ENCODE results near the gene RIPK3. TPM values are rescaled to one million over a fixed set of nuclear protein-coding genes. Genes with fewer than 3 reads are reported as not detected.

The RIPK3 gene
- total and polyA plus RNA-seq, 2 of the 8 experiments (the other 6 are each of a cell fraction or from before 2014, with no cell fraction given) = 0.24 to 0.39 TPM

DNA sequence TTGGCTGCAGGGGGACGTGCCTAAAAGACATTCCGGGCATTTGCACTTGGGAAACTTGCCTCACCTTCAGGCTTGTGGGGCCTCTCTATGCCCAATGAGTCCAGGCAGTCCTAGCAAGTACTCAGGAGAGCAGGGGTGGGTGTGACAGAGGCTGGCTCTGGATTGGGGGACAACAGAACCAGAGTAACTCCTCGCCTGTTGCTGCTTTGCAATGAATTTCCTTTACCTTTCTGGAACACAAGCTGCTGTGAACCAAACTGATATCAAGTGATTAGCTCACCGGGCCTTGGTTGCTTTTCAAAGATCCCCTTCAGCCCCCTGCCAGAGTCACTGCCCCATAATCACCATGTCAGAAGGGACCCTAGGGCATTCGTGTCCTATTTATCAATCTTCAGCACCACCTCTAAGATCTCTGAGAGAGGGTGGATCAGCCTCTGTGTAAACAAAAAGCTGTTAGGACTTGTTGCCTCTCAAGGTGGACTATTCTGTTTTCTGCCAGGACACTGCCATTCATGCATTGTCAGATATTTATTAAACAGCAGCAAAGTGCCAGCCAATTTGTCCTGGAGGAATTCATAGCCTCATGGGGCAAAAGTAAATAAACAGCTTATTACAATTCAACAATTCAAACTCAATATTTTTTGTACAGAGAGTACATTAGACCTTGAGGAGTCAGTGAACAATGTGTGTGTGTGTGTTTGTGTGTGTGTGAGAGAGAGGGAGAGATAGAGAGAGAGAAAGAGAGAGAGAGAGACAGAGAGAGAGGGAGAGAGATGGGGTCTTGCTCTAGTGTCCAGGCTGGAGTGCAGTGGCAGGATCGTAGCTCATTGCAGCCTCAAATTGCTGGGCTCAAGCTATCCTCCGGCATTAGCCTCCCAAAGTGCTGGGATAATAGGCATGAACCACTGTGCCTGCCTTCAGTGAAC lies 39.5 kb upstream of the RIPK3 start:
- no peak overlapping the region for H2AK5ac ChIP-seq (ENCODE audit: low read depth, low read length)
- no peak overlapping the region; the same call in 1 of the 2 replicates for H4K8ac ChIP-seq (ENCODE audit: extremely low read depth, insufficient read depth, low read length)
- no peak overlapping the region for H2BK5ac ChIP-seq (ENCODE audit: low read depth, low read length)
- peaks cover 7% of the 10 kb centered on the region; the same call in 1 of the 2 replicates for H3K23me2 ChIP-seq (ENCODE audit: low read depth, low read length)
- CTCF ChIA-PET (ENCODE audit: partially characterized antibody) = interaction anchor here (0.8 to 16.4 kb wide), 14 partner anchors 9 to 57 kb away, joined by 3 to 207 read pairs (median 9); partner anchors contain the start of genes ADCY4, CBLN3, KHNYN and RIPK3
- WGBS, 2 experiments (ENCODE audit: extremely low coverage in 1 of 2, insufficient coverage in 1 of 2, insufficient read length in 1 of 2, insufficient replicate concordance in 2 of 2, low coverage in 1 of 2, low lambda C conversion rate in 2 of 2, missing lambda C conversion rate in 1 of 2) = 86% methylated on average over 6 of the region's 7 CpGs; no CpG with 5 or more reads in 1 of the 2 experiments
- no peak overlapping the region for H3K14ac ChIP-seq (ENCODE audit: insufficient read length)
- H2BK12ac ChIP-seq (ENCODE audit: low read depth, low read length) = no peak overlapping the region
- H4K91ac ChIP-seq (replicated peaks; ENCODE audit: insufficient read length, low read length) = no peak overlapping the region
- H4K5ac ChIP-seq (ENCODE audit: insufficient read length, low read depth, low read length) = no peak overlapping the region
- FAIRE-seq (no peak), DNase-seq (ENCODE audit: low read depth in 1 of 2, low spot score in 2 of 2) (no peak)
- no peaks in the 10 kb centered on the region for H3K27me3 ChIP-seq (replicated peaks in 1 of 4; ENCODE audit: control insufficient read depth in 3 of 4, extremely low read depth in 1 of 4, insufficient read depth in 3 of 4, low read length in 3 of 4)
- no peaks in the 10 kb centered on the region; a peak in 1 of 8 replicates for H3K36me3 ChIP-seq (ENCODE audit: control insufficient read depth in 2 of 4, insufficient read depth in 4 of 4, low read length in 3 of 4)
- H3K79me2 ChIP-seq (ENCODE audit: control insufficient read depth in 1 of 2, insufficient read depth in 2 of 2, low read length in 2 of 2) = no peaks in the 10 kb centered on the region
- no peak overlapping the region for H2AFZ ChIP-seq (ENCODE audit: low read length)
- peaks cover 11 to 25% (median 13%) of the 10 kb centered on the region in 4 experiments for H3K4me1 ChIP-seq (replicated peaks in 1 of 4; ENCODE audit: control insufficient read depth in 3 of 4, insufficient read depth in 4 of 4, low read length in 3 of 4)
- no peak overlapping the region for H3K4ac ChIP-seq (replicated peaks; ENCODE audit: insufficient read length, low read depth, low read length)
- H3K27ac ChIP-seq (ENCODE audit: low read depth, low read length) = no peak overlapping the region
- H2BK15ac ChIP-seq (ENCODE audit: low read length) = no peak overlapping the region
- POLR2A ChIA-PET (ENCODE audit: partially characterized antibody) = interaction anchor here (0.9 to 4.7 kb wide), 12 partner anchors 7 to 95 kb away, joined by 3 to 27 read pairs (median 4); partner anchors contain the start of genes ADCY4, KHNYN, NFATC4 and SDR39U1
- H3K4me3 ChIP-seq (ENCODE audit: extremely low read depth in 1 of 4, insufficient read depth in 2 of 4, low read depth in 3 of 4, low read length in 4 of 4) = no peak overlapping the region
- no peaks in the 10 kb centered on the region for H4K20me1 ChIP-seq (replicated peaks in 1 of 2; ENCODE audit: control insufficient read depth in 1 of 2, insufficient read depth in 2 of 2, low read length in 2 of 2)
- H3K56ac ChIP-seq (replicated peaks; ENCODE audit: insufficient read length, low read depth, low read length) = no peak overlapping the region
- no peak overlapping the region for H3K18ac ChIP-seq (ENCODE audit: extremely low read depth, low read length)
- H3K9ac ChIP-seq (replicated peaks in 1 of 4; ENCODE audit: extremely low read depth in 1 of 4, low read depth in 3 of 4, low read length in 3 of 4) = no peak overlapping the region
- no peaks in the 10 kb centered on the region for H3K9me3 ChIP-seq (ENCODE audit: insufficient read depth in 2 of 2, low read depth in 1 of 2, low read length in 1 of 2)
- no peak overlapping the region for H2BK120ac ChIP-seq (replicated peaks; ENCODE audit: low read depth, low read length)
- H2BK20ac ChIP-seq (ENCODE audit: low read length) = no peak overlapping the region
- no peak overlapping the region for H3K23ac ChIP-seq (ENCODE audit: insufficient read length)
- H3K4me2 ChIP-seq (ENCODE audit: insufficient read depth in 1 of 2, low read depth in 2 of 2, low read length in 2 of 2) = no peak overlapping the region
- no peaks in the 10 kb centered on the region for H3K79me1 ChIP-seq (ENCODE audit: low read depth, low read length)
- TF ChIP-seq JUND (IDR thresholded peaks at IDR 0.05; ENCODE audit: low read length) (no peak), ZNF274 (IDR thresholded peaks at IDR 0.05; ENCODE audit: borderline replicate concordance, extremely low read depth, low read length) (no peak)
